GM18520 (cell line): Measurements from ENCODE around the gene CDC42BPA.
"Not testable (repeated sequence)": the region's sequence is repeated elsewhere in the genome, so short reads cannot be mapped to it uniquely, and the experiment has no call there.

ENCODE experiments used
- ATAC-seq: cut with Tn5 transposase; IDR thresholded peaks from one replicate; pipeline ENCODE4 v1.9.1; 2021; ENCODE audit not compliant: unreplicated experiment

Gene CDC42BPA

DNA sequence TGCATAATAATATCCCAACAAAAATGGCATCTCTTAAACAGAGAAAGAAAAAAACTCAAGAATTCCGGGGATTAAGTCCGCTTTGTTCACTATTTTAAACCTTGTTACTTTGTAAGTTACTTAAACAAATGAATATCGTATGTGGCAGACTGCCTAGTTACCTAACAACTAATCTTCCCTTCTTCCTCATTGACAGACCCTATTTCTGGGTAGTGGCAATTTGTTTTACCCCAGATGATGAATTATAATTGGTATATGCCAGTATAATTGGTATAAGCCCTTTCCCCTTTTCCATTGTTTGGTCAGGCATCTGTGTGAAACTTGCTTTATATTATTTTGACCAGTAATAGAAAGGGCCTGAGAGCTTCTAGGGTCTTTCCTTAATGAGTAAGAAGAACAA is 52.4 kb downstream of the CDC42BPA start:
- no peak for ATAC-seq

GRCh38 chr1:227263869-227264268 is 54.4 kb downstream of the CDC42BPA start:
- ATAC-seq = no peak

DNA sequence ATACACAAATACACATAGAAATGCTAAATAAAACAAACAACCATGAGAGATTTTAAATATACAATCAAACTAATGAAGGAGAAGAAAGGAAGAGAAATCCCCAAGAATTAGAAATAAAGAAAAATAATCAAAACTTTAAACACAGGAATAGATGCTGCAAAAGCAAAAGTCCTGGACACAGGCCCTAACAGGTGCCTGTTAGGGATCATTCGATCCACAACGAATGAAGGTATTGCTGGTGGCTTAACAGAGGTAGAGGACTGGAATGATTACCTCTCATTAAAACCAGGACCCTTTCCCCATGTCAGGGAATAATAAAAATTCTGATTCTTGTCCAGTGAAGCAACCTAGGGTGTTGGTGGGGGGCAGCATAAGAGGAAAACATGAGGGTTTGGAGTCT is 56.8 kb downstream of the CDC42BPA start:
- ATAC-seq = no peak

GRCh38 chr1:227260433-227260832 is 57.9 kb downstream of the CDC42BPA start:
- ATAC-seq = no peak

DNA sequence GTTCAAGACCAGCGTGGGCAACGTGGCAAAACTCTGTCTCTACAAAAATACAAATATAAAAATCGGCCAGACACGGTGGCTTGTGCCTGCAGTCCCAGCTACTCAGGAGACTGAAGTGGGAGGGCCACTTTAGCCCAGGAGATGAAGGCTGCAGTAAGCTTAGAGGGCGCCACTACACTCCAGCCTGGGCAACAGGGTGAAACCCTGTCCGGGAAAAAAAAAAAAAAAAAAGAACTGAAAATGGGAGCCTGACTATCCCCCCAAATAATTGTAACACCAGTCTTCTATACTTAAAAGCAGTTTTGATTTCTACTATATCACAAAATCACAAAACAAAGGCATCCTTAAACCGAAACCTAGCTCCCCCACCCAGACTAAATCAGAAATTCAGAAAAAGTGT is 60.3 kb downstream of the CDC42BPA start:
- ATAC-seq = no peak

- no peak for ATAC-seq
Observed at GRCh38 chr1:227255086-227255732, 63.1 kb downstream of the CDC42BPA start.

DNA sequence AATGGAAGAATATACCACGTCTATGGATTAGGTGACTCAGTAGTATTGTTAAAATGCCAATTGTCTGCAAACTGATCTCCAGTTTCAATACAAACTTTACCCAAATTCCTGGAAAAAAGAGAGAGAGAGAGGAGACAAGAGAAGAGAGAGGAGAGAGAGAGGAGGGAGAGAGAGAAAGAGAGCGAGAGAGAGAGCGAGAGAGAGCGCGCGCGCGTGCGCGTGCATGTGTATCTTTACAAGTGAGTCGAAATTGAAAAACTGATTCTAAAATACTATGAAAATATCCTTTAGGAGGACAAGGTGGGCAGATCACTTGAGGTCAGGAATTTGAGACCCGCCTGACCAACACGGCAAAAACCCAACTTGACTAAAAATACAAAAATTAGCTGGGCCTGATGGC is 65.2 kb downstream of the CDC42BPA start:
- ATAC-seq = no peak

DNA sequence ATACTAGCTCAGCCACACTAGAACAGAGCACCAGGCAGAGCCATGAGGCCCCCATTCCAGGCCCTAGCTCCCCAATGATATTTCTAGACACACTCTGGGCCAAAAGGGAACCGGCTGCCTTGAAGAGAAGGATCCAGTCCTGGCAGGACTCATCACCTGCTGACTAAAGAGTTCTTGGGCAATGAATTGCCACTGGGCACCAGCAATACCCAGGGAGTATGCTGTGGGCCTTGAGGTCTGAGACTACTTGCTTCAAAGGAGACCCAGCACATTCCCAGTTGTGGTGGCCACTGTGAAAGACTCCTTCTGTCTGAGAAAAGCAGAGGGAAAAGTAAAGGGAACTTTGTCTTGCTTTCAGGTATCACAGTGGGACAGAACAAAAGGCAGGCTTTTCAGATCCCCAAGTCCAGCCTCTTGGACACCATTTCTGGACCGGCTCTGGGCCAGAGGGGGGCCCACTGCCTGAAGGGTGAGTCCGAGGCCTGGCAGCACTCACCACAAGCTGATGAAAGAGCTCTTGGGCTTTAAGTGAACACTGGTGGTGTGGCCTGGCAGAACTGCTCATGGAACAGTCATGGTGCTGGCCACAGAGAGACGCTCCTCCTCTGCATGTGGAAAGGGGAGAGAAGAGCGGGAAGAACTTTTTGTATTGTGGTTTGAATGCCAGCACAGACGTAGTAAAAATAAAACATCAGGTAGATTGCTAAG is 72.5 kb downstream of the CDC42BPA start:
- ATAC-seq = no peak

- no peak for ATAC-seq
Observed at GRCh38 chr1:227244339-227245118, 73.8 kb downstream of the CDC42BPA start.

- ATAC-seq = no peak
Observed at GRCh38 chr1:227242811-227243682, 75.2 kb downstream of the CDC42BPA start.

DNA sequence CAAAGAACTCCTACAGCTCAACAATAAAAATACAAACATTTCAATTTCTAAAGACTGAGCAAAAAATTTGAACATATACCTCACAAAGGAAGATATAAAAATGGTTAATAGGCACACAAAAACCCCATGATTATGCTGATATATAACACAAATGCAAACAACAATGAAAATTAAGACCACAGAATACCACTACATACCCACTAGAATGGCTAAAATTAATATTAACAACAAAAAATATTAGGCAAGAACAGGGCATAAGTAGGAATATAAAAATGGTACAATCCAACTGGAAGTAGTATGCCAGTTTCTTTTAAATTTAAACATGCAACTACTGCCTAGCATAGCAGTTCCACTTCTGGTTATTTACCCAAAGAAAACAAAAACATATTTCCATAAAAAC is 77.3 kb downstream of the CDC42BPA start:
- ATAC-seq = no peak

DNA sequence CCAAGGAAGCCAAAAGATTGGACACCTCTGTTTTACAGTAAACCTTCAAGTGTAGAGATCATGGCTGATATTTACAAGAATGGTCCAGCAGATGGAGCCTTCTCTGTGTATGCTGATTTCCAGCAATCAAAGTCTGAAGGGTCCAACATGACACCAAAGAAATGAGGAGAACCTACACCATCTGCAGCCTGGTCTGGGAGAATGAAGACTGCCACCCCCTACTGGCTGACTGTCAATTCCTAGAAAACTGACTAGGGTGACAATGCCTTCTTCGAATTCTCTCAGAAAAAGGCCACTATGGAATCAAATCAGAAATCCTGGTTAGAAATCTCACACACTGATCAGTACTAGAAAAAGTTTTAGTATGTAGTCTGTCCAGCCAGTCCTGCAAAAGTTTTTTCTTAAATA is 83.3 kb downstream of the CDC42BPA start:
- no peak for ATAC-seq

DNA sequence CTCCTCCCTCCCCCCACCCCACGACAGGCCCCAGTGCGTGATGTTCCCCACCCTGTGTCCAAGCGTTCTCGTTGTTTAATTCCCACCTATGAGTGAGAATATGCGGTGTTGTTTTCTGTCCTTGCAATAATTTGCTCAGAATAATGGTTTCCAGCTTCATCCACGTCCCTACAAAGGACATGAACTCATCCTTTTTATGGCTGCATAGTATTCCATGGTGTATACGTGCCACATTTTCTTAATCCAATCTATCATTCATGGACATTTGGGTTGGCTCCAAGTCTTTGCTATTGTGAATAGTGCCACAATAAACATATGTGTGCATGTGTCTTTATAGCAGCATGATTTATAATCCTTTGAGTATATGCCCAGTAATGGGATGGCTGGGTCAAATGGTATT is 87.2 kb downstream of the CDC42BPA start:
- ATAC-seq = not testable (repeated sequence)

DNA sequence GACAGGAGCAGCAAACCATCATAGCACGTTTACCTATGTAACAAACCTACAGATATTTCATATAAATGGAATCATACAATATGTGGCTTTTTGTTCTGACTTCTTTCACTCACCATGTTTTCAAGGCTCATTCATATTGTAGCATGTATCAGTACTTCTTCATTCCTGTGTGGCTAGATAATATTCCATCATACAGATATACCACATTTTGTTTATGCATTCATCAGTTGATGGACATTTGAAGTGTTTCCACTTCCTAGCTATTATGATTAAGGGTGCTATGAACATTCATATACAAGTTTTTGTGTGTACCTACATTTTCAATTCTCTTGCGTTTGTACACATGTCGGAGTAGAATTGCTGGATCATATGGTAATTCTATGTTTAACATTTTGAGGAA is 90.1 kb downstream of the CDC42BPA start:
- no peak for ATAC-seq

DNA sequence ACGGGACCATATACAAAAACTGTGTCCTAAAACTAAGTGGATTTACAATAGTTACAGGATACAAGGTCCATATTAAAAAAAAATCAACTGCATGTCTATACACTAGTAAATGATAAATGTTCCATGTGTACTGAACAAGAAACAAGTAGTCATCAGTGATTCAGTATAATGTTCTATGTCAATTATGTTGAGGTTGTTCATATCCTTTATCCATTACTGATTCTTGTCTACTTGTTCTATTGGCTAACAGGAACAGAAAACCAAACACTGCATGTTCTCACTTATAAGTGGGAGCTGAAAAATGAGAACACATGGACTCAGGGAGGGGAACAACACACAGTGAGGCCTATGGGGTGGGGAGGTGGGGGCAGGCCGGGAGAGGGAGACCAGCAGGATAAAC is 90.5 kb downstream of the CDC42BPA start:
- no peak for ATAC-seq

GRCh38 chr1:227225715-227226346 is 92.5 kb downstream of the CDC42BPA start:
- ATAC-seq = no peak

DNA sequence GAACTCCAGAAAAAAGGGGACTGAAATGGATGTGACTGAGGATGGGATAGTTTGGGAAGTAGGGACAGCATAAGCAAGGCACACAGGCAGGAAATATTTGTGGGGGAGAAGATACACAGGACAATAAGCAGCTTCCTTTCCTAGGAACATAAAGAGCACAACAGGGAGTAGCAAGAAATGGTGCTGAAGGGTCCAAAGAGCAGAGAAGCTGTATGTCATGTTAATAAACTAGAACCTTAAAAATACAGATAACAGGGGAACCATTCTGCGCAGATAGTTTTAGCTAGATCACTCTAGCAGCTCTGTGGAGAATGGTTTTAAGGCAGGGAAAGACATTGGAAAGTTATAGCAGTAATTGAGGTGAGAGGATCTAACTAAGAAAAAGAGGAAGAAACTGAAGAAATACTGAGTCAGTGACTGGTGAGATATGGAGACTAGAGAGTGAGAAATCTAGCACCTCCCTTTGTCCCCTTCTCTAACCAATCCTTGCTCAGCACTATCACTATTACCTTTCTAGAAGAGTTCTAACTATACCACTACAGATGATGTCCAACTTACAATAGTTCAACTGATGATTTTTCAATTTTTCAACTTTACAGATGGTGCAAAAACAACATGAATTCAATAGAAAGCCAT is 95.0 kb downstream of the CDC42BPA start:
- no peak for ATAC-seq

DNA sequence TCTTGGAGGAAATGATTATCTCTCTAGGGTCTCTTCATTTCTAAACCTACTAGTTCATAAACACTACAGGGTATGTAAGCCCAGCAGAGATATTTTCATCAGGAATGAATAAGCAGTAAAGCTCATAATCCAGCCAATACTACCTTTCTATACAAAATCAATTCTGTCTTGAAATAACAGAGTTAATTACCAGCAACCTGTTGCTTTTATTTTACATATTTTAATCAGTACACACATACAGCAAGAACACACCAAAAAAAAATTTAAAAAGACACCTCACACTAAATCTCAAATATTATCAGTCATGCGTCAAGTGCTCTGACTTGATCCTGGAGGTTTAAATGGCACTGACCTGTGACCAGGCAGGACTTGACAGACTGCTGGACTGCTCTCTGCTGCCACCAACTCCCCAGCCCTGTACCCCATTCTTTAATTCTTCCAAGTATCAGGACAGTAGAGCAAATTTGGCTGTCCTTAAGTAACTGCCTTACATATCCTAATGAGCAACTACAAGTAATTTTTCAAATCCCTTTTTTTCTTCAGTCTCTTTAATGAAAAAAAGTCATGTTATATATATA is 98.5 kb downstream of the CDC42BPA start:
- no peak for ATAC-seq

DNA sequence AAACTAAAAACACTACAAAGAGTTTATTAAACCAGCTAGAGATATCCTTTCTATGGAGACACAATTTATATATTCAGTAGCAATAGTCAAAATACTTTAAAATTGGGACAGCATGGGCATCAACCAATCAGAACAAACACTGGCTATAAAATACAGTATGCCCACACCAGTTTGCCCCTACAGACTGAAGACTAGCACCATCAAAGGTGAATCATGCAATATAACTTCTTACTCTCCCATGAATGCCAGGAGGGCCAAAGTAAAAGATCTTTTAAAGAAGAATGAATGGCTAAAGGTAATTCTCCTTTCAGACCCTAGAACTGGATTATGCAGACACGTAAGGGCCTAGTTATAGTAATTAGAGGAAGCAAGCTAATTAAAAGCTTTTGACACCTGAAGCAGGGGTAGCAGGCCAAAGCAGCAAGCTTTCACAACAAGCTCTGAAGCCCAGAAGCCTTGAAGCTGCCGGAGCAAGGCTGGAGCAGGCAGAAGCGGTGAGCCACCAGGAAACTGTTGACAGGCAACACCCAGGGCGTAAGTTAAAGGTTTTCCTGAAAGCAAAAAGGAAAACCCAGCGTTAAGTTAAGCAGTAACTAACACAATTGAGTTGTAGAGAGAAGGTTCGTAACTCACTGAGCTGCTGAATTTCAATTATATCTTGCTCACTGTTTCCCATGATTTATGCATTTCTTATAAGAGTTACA is 99.3 kb downstream of the CDC42BPA start:
- no peak for ATAC-seq
